WTC11 (cell line): ENCODE results near the gene XDH. TPM values are rescaled to one million over a fixed set of nuclear protein-coding genes. Genes with fewer than 3 reads are reported as not detected.

Experiments used
- ATAC-seq: fragments of 200-7000 bp; cut with Tn5 transposase; 2 replicates; pipeline ENCODE4 v1.10.0; 2021; ENCODE audit warnings: mild to moderate bottlenecking, moderate library complexity
- CTCF ChIA-PET: fragments of 300-600 bp; sonication (Branson Sonifier 250); formaldehyde crosslinking; loops from one replicate; lab custom pipeline; 2021; ENCODE audit warnings: antibody characterized with exemption; lab: Charles Lee
- POLR2A ChIA-PET: fragments of 350-600 bp; sonication (Branson Sonifier 250); formaldehyde crosslinking; loops from one replicate; lab custom pipeline; 2021; ENCODE audit warnings: antibody characterized with exemption; lab: Charles Lee
- DNase-seq: peaks from one replicate; pipeline ENCODE4 v3.0.0; 2021; ENCODE audit warnings: low spot score
- H3K27ac Mint-ChIP-seq: 2 replicates; pipeline ENCODE4 v1.8.0; 2021; ENCODE audit warnings: mixed read lengths
- H3K27me3 Mint-ChIP-seq: 2 replicates; pipeline ENCODE4 v1.8.0; 2021; ENCODE audit warnings: low read depth, mild to moderate bottlenecking, moderate library complexity, mixed read lengths
- H3K36me3 Mint-ChIP-seq: 2 replicates; pipeline ENCODE4 v1.8.0; 2021; ENCODE audit warnings: mixed read lengths
- H3K4me1 Mint-ChIP-seq: 2 replicates; pipeline ENCODE4 v1.8.0; 2022; ENCODE audit warnings: mixed read lengths
- H3K4me3 Mint-ChIP-seq: 2 replicates; pipeline ENCODE4 v1.8.0; 2021; ENCODE audit warnings: mild to moderate bottlenecking, moderate library complexity, mixed read lengths
- H3K9me3 Mint-ChIP-seq: 2 replicates; pipeline ENCODE4 v1.8.0; 2021; ENCODE audit warnings: mixed read lengths
- ATF2 ChIP-seq: sonication (generic); formaldehyde crosslinking; IDR thresholded peaks from 2 replicates; pipeline ENCODE4 v1.8.1; 2022; ENCODE audit warnings: low read depth, missing genetic modification reagents, borderline replicate concordance
- CDX4 ChIP-seq: fragments of 250-450 bp; sonication (Bioruptor Pico); IDR thresholded peaks from 2 replicates; pipeline ENCODE4 v1.9.0; 2021; ENCODE audit warnings: moderate library complexity, mild to moderate bottlenecking, inconsistent platforms, borderline replicate concordance
- CREM ChIP-seq: sonication (generic); formaldehyde crosslinking; IDR thresholded peaks from 2 replicates; pipeline ENCODE4 v1.8.1; 2022; ENCODE audit warnings: mild to moderate bottlenecking, missing genetic modification reagents, moderate library complexity
- E2F5 ChIP-seq: sonication (generic); formaldehyde crosslinking; IDR thresholded peaks from 2 replicates; pipeline ENCODE4 v1.8.1; 2022; ENCODE audit warnings: mild to moderate bottlenecking, moderate library complexity, missing genetic modification reagents
- FOXP4 ChIP-seq: sonication (generic); formaldehyde crosslinking; IDR thresholded peaks from 2 replicates; pipeline ENCODE4 v1.8.0; 2022; ENCODE audit warnings: mild to moderate bottlenecking, missing genetic modification reagents
- HMGA2 ChIP-seq: fragments of 250-450 bp; sonication (Bioruptor Pico); IDR thresholded peaks from 2 replicates; pipeline ENCODE4 v1.4.0; 2021; ENCODE audit warnings: mild to moderate bottlenecking, moderate library complexity
- JAZF1 ChIP-seq: fragments of 250-450 bp; sonication (Bioruptor Pico); IDR thresholded peaks from 2 replicates; pipeline ENCODE4 v1.9.0; 2021; ENCODE audit warnings: moderate library complexity, mild to moderate bottlenecking, inconsistent platforms
- PRDM15 ChIP-seq: sonication (generic); formaldehyde crosslinking; IDR thresholded peaks from 2 replicates; pipeline ENCODE4 v1.8.0; 2022; ENCODE audit warnings: missing genetic modification reagents
- SMAD4 ChIP-seq: sonication (generic); formaldehyde crosslinking; IDR thresholded peaks from 2 replicates; pipeline ENCODE4 v1.8.0; 2022; ENCODE audit warnings: mild to moderate bottlenecking, missing genetic modification reagents
- SP1 ChIP-seq: sonication (generic); formaldehyde crosslinking; conservative IDR thresholded peaks from 2 replicates; pipeline ENCODE4 v1.8.1; 2022; ENCODE audit warnings: missing genetic modification reagents
- TEAD4 ChIP-seq: sonication (generic); formaldehyde crosslinking; IDR thresholded peaks from 2 replicates; pipeline ENCODE4 v1.8.0; 2022; ENCODE audit warnings: mild to moderate bottlenecking, missing genetic modification reagents
- USF1 ChIP-seq: sonication (generic); formaldehyde crosslinking; IDR thresholded peaks from 2 replicates; pipeline ENCODE4 v1.8.0; 2022; ENCODE audit warnings: mild to moderate bottlenecking, missing genetic modification reagents
- ZNF138 ChIP-seq: sonication (generic); formaldehyde crosslinking; conservative IDR thresholded peaks from 2 replicates; pipeline ENCODE4 v1.8.1; 2022; ENCODE audit warnings: mild to moderate bottlenecking, moderate library complexity, missing genetic modification reagents
- ZNF512 ChIP-seq: sonication (generic); formaldehyde crosslinking; IDR thresholded peaks from 2 replicates; pipeline ENCODE4 v1.8.1; 2022; ENCODE audit warnings: missing genetic modification reagents, borderline replicate concordance
- total RNA-seq: library from RNA; stranded (reverse); gene quantifications from 3 replicates; pipeline ENCODE4 v1.2.3, GENCODE V29; 2021

XDH gene
- total RNA-seq, 1 experiment from 2014 or later = 3.0 TPM

- TF ChIP-seq FOXP4 = no peak
Measured at GRCh38 chr2:31354837-31355236, 59.7 kb downstream of the XDH start (continued).

GRCh38 chr2:31353179-31353578 lies 61.4 kb downstream of the XDH start:
- Mint-ChIP-seq H3K27ac (no peak overlapping the region), H3K4me3 (no peak overlapping the region), H3K27me3 (no peaks in the 10 kb centered on the region), H3K4me1 (peaks cover 5% of the 10 kb centered on the region), H3K36me3 (no peaks in the 10 kb centered on the region), H3K9me3 (no peaks in the 10 kb centered on the region)
- CTCF ChIA-PET = no interaction called here
- no peak for TF ChIP-seq ATF2 (CRISPR knock-in tag)
- TF ChIP-seq TEAD4 = no peak
- no peak for TF ChIP-seq HMGA2 (CRISPR knock-in tag)
- TF ChIP-seq CDX4 = no peak
- no peak for TF ChIP-seq ZNF512 (CRISPR knock-in tag)
- POLR2A ChIA-PET = no interaction called here
- no peak for DNase-seq
- ATAC-seq = no peak

- TF ChIP-seq JAZF1 (no peak), E2F5 (CRISPR knock-in tag) (no peak), PRDM15 (CRISPR knock-in tag) (no peak), SP1 (CRISPR knock-in tag) (no peak), CREM (CRISPR knock-in tag) (no peak), ZNF138 (CRISPR knock-in tag) (no peak), SMAD4 (CRISPR knock-in tag) (no peak), USF1 (CRISPR knock-in tag) (no peak)
- DNase-seq (no peak), ATAC-seq (no peak)
- Mint-ChIP-seq H3K36me3 (no peaks in the 10 kb centered on the region), H3K9me3 (no peaks in the 10 kb centered on the region), H3K4me1 (0 out of 2 replicates have a peak, but pooled peaks cover under 1% of the 10 kb centered on the region), H3K27me3 (no peaks in the 10 kb centered on the region), H3K4me3 (no peak overlapping the region), H3K27ac (no peak overlapping the region)
- CTCF ChIA-PET = interaction anchor here (0.7 to 1.5 kb wide), 4 partner anchors 116 to 1536 kb away, joined by 3 to 4 read pairs (median 3); partner anchors contain the start of gene EHD3
- POLR2A ChIA-PET = no interaction called here
Measured at GRCh38 chr2:31349684-31350083, 64.9 kb downstream of the XDH start.
